Measurements from ENCODE around the gene CBFA2T2.

DNA sequence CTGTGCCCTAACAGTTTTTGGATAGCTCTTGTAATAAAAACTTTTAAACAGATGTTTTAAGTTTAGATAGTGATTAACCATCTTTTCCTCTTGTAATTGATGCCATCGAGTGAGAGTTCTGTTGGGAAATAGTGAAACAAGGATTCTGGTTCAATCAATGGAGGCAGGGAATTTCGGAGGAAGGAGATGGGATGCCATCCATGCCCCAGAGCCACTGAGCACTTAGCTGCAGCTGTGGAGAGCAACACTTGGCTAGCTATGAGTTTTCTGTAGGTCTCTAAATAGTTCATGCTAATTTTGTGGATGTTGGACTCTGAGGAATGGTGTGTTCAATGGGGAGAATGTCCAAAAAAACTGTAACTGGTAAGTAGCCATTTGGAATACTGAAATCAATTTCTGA, 16.7 kb downstream of the CBFA2T2 start:
- TF ChIP-seq EZH2 (IDR thresholded peaks at IDR 0.05; ENCODE audit: borderline replicate concordance, low read length) = no peak
- TF ChIP-seq, protein P1, sequence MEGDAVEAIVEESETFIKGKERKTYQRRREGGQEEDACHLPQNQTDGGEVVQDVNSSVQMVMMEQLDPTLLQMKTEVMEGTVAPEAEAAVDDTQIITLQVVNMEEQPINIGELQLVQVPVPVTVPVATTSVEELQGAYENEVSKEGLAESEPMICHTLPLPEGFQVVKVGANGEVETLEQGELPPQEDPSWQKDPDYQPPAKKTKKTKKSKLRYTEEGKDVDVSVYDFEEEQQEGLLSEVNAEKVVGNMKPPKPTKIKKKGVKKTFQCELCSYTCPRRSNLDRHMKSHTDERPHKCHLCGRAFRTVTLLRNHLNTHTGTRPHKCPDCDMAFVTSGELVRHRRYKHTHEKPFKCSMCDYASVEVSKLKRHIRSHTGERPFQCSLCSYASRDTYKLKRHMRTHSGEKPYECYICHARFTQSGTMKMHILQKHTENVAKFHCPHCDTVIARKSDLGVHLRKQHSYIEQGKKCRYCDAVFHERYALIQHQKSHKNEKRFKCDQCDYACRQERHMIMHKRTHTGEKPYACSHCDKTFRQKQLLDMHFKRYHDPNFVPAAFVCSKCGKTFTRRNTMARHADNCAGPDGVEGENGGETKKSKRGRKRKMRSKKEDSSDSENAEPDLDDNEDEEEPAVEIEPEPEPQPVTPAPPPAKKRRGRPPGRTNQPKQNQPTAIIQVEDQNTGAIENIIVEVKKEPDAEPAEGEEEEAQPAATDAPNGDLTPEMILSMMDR (conservative IDR thresholded peaks at IDR 0.05 in 1 of 2, IDR thresholded peaks at IDR 0.05 in 1 of 2; ENCODE audit: extremely low read depth in 1 of 2, insufficient read depth in 1 of 2, low read depth in 1 of 2, low read length in 2 of 2) = no peak
